HUES64 (cell line): ENCODE data around the gene FRMD8.

Source experiments
- H3K27ac ChIP-seq: 2 replicates; pipeline ENCODE4 v1.7.0; 2013; ENCODE audit warnings: low read depth, low read length, inconsistent platforms
- H3K27me3 ChIP-seq: 2 replicates; pipeline ENCODE4 v1.6.1; 2013; ENCODE audit warnings: mild to moderate bottlenecking, low read length; ENCODE audit not compliant: insufficient read depth
- H3K36me3 ChIP-seq: 2 replicates; pipeline ENCODE4 v1.6.1; 2013; ENCODE audit warnings: mild to moderate bottlenecking, low read length; ENCODE audit not compliant: insufficient read depth
- H3K4me1 ChIP-seq: 2 replicates; pipeline ENCODE4 v1.6.1; 2013; ENCODE audit warnings: mild to moderate bottlenecking, low read length, moderate library complexity; ENCODE audit not compliant: insufficient read depth
- H3K4me3 ChIP-seq: 2 replicates; pipeline ENCODE4 v1.5.1; 2013; ENCODE audit warnings: mild to moderate bottlenecking, low read length, moderate library complexity
- H3K9ac ChIP-seq: 2 replicates; pipeline ENCODE4 v1.6.1; 2013; ENCODE audit warnings: mild to moderate bottlenecking, low read depth, low read length
- H3K9me3 ChIP-seq: 2 replicates; pipeline ENCODE4 v1.6.1; 2013; ENCODE audit warnings: low read depth, low read length; ENCODE audit not compliant: insufficient read depth
- WGBS: fragments of 150-250, 120-280 bp; methylation state at CpG from one replicate; pipeline ENCODE4 v1.1.7; 2013; ENCODE audit warnings: missing lambda C conversion rate; 5-methylcytosine and 5-hydroxymethylcytosine counted together

Gene FRMD8

DNA sequence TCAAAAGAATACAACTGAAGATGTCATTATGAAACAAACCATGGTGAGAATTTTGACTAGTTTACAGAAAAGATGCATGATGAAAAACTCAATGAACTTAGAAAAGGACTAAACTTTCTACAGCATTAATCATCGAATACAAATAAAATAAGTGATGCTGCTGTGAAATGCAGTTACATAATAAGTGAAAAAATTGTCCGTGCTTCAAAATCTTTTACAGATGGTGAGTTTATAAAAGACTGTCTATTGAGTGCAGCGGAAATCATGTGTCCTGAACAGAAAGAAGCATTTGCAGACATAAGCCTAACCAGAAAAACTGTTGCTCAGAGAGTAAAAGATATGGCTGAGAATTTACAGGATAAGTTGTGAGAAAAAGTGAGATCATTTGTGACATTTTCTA lies 70.0 kb downstream of the FRMD8 start:
- Histone ChIP-seq H3K27me3 (peaks cover 71% of the 10 kb centered on the region), H3K4me1 (0 out of 2 replicates have a peak, but pooled peaks cover 2% of the 10 kb centered on the region), H3K9me3 (no peaks in the 10 kb centered on the region), H3K9ac (no peak overlapping the region), H3K4me3 (no peak overlapping the region), H3K27ac (no peak overlapping the region), H3K36me3 (no peaks in the 10 kb centered on the region)
- 97% methylated on average over 3 of the region's 3 CpGs for WGBS

DNA sequence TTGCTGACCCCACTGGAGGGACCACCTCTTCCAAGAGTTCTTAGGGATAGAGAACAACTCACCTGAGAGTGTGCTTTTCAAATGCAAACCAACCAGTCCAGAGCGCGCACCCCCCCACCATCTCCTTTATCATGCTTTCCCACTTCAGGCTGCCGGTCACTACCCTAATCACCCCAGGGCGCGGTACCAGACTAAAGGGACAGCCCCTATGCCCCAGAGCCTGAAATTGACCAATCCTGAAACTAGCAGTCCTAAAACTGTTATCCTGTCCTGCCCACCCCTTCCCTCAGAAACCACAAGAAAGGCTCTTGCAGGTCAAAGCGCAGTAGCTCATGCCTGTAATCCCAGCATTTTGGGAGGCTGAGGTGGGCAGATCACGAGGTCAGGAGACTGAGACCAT lies 73.1 kb downstream of the FRMD8 start:
- Histone ChIP-seq H3K27me3 (peaks cover 90% of the 10 kb centered on the region), H3K4me3 (no peak overlapping the region), H3K9me3 (no peaks in the 10 kb centered on the region), H3K36me3 (no peaks in the 10 kb centered on the region), H3K9ac (no peak overlapping the region), H3K27ac (no peak overlapping the region), H3K4me1 (0 out of 2 replicates have a peak, but pooled peaks cover 2% of the 10 kb centered on the region)
- WGBS, result 4% methylated on average over 7 of the region's 7 CpGs
